KG1 (cell line): ENCODE data around the gene KCNK4.

Experiments used
- DNase-seq: peaks from one replicate; lab custom pipeline; 2025; lab: John Stamatoyannopoulos, UW

KCNK4 gene

DNA sequence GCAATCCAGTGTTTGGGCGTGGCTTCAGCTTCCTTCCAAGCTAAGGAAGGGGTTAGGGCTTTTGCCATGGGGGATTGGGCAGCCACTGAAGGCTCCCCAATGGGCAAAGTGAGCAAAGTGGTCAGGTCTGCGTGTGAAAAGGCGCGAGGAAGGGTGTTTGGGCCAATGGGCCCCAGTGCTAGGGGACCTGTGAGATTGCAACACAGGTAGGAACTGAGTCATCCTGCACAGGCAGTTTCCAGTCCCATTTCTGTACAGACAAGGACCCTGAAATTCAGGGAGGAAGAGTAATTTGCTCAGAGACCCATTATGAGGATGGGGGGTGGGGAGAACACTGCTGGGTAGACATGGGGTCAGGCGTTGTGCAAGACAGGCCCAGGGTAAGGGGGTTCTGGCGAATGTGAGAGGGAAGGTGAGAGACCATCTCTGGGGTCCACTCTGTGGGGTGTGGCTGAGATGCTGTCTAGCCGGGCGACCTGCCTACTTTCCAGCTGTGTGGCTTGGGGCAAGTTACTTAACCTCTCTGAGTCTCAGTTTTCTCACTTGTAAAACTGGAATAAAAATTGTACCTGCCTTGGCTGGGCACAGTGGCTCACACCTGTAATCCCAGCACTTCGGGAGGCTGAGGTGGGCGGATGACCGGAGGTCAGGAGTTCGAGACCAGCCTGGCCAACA is 56.2 kb downstream of the KCNK4 start:
- DNase-seq, result no peak

GRCh38 chr11:64348383-64349024 is 57.4 kb downstream of the KCNK4 start:
- no peak for DNase-seq

DNA sequence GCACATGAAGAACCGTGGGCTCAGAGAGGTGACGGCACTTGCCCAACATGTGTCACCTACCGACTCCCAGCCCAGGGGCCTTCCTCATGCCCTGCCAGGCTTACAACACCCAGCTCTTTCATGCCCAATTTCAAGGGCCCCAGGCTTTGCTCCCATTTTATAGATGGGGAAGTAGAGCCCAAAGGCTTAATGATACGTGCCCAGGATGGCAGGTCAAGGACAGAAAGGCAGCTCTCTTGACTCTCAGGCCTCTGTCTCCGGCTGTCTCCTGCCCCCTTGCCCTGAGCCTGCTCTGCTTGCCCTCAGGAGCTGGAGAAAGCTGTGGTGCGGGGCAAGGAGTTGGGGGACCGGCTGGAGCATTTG is 57.9 kb downstream of the KCNK4 start:
- no peak for DNase-seq

- DNase-seq, result no peak
These were observed 58.3 kb downstream of the KCNK4 start for GRCh38 chr11:64349404-64349803.
